Prostate gland (tissue), 2 donors: ENCODE data around the gene FBXO10.

Experiments used
- CTCF ChIP-seq, 4 experiments: fragments of 200-600 bp in 2 of 4; fragments of 450-650 bp in 2 of 4; sonication (generic) in 2 of 4; IDR thresholded peaks; 1 replicate in 3 of 4; 2 replicates in 1 of 4; pipeline ENCODE4 v1.5.1; 2016 to 2019; ENCODE audit warnings: antibody characterized with exemption in 4 of 4, mild to moderate bottlenecking in 2 of 4, moderate library complexity in 2 of 4
- POLR2A ChIP-seq: fragments of 450-650 bp; IDR thresholded peaks from one replicate; pipeline ENCODE4 v1.6.1; 2016; ENCODE audit warnings: antibody characterized with exemption, mild to moderate bottlenecking

DNA sequence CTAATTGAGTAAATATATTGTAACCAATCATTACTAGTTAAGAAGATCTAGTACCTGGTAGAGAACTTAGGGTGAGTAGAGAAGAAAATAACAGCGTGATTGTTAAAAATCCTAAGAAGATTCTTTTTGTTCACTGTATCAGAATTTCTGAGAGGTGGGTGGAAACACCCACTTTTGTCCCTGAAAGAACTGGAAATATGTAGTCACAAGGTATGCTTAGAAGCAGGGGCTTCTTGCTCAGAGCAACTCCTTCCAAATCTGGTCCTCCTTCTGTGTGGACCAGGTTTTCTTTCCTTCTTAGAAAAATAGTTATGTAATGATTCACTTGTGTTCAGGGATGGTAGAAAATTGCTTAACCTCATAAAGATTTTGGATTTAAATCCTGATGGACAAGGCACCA lies 28.1 kb upstream of the FBXO10 start:
- TF ChIP-seq CTCF (IDR thresholded peaks at IDR 0.05) (no peak), POLR2A (no peak)
